ENCODE results near the gene TPRG1L.
A peak's percentile ranks its signal among the peaks of the same experiment; 100 is the strongest.

Gene TPRG1L

DNA sequence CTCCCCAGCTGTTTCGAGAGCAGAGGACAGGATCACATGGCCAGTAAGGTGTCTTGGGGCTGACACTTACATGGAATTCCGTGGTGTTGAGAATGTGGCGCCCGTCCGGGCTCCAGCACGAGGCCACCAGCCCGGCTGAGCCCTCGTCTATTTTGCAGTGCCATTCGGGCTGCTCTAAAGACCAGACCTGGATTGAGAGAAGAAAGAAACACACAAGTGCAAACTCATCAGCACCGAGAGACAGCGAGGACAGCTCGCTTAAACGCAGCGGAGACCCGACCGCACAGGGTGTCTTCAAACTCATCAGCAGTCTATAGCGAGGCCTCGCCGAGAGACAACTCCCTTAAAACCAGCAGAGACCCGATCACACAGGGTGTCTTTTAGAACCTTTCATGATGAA is 21.8 kb downstream of the TPRG1L start:
- Histone ChIP-seq H3K27ac (replicated peaks) (no peak overlapping the region), H3K27me3 (ENCODE audit: insufficient read depth, poor library complexity, severe bottlenecking) (peaks cover 14% of the 10 kb centered on the region), H3K4me3 (replicated peaks; ENCODE audit: insufficient read depth, low read length) (no peak overlapping the region)
- DNase-seq (ENCODE audit: low read depth in 1 of 2, low spot score in 1 of 2): no peak
- TF ChIP-seq, protein P1, sequence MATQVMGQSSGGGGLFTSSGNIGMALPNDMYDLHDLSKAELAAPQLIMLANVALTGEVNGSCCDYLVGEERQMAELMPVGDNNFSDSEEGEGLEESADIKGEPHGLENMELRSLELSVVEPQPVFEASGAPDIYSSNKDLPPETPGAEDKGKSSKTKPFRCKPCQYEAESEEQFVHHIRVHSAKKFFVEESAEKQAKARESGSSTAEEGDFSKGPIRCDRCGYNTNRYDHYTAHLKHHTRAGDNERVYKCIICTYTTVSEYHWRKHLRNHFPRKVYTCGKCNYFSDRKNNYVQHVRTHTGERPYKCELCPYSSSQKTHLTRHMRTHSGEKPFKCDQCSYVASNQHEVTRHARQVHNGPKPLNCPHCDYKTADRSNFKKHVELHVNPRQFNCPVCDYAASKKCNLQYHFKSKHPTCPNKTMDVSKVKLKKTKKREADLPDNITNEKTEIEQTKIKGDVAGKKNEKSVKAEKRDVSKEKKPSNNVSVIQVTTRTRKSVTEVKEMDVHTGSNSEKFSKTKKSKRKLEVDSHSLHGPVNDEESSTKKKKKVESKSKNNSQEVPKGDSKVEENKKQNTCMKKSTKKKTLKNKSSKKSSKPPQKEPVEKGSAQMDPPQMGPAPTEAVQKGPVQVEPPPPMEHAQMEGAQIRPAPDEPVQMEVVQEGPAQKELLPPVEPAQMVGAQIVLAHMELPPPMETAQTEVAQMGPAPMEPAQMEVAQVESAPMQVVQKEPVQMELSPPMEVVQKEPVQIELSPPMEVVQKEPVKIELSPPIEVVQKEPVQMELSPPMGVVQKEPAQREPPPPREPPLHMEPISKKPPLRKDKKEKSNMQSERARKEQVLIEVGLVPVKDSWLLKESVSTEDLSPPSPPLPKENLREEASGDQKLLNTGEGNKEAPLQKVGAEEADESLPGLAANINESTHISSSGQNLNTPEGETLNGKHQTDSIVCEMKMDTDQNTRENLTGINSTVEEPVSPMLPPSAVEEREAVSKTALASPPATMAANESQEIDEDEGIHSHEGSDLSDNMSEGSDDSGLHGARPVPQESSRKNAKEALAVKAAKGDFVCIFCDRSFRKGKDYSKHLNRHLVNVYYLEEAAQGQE (IDR thresholded peaks at IDR 0.05; ENCODE audit: insufficient replicate concordance, low read depth): no peak

DNA sequence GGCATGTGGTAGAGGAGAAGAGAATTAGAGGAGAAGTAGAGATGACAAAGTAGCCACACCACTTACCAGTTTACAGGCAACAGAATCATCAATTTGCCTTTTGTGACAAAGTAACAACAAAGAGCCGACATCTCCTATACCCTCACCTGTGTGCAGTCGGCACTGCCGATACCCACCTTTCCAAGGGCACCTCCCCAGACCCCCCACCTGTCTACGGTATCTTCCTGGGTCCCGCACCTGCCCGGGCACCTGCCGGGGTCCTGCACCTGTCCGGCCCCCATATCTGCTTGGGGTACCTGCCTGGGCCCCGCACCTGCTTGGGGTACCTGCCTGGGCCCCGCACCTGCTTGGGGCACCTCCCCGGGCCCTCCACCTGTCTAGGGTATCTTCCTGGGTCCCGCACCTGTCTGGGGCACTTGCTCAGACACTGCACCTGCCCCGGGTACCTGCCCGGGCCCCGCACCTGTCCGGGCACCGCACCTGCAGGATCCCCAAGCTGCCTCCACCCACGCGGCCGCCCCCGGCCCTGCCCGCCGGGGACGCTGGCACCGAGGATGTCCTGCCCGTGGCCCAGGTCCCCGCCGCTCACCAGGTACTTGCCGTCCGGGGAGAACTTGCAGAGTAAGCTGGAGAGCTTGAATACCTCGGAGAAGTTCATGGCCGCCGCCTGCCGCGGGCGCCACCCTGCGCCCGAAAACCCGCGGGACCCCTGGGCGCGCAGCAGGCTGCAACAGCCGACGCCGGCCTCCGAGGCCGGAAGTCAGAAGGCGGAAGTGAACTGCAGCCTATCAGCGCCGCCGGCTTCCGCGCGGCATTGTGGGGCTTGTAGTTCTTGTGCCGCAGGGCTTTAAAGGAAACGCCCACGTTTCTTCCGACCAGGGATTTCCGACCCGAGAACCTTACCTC is 24.8 kb downstream of the TPRG1L start, which contains the start of gene WRAP73:
Gene WRAP73 (minus strand): TSS at position 762 of the 906 bp plus-strand sequence. CDS start 104 bp downstream, at position 658.
- Histone ChIP-seq H3K4me3 (replicated peaks; ENCODE audit: insufficient read depth, low read length) (peak within 1 kb of the TSS; percentile 95), H3K27ac (replicated peaks) (peak within 1 kb of the TSS; percentile 62), H3K27me3 (ENCODE audit: insufficient read depth, poor library complexity, severe bottlenecking) (peaks cover 39% of the 10 kb centered on the region)
- peak; percentile 85 to 87 for DNase-seq (ENCODE audit: low read depth in 1 of 2, low spot score in 1 of 2)
- TF ChIP-seq GABPA (IDR thresholded peaks at IDR 0.05; ENCODE audit: low read depth) (peak; percentile 88), SPI1 (IDR thresholded peaks at IDR 0.05; ENCODE audit: borderline replicate concordance, low read depth) (peak; percentile 78; the same call in 1 of the 2 replicates), POLR2AphosphoS5 (IDR thresholded peaks at IDR 0.05; ENCODE audit: low read depth) (peak; percentile 54; the same call in 1 of the 2 replicates)
- TF ChIP-seq, protein P2, sequence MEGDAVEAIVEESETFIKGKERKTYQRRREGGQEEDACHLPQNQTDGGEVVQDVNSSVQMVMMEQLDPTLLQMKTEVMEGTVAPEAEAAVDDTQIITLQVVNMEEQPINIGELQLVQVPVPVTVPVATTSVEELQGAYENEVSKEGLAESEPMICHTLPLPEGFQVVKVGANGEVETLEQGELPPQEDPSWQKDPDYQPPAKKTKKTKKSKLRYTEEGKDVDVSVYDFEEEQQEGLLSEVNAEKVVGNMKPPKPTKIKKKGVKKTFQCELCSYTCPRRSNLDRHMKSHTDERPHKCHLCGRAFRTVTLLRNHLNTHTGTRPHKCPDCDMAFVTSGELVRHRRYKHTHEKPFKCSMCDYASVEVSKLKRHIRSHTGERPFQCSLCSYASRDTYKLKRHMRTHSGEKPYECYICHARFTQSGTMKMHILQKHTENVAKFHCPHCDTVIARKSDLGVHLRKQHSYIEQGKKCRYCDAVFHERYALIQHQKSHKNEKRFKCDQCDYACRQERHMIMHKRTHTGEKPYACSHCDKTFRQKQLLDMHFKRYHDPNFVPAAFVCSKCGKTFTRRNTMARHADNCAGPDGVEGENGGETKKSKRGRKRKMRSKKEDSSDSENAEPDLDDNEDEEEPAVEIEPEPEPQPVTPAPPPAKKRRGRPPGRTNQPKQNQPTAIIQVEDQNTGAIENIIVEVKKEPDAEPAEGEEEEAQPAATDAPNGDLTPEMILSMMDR (IDR thresholded peaks at IDR 0.05; ENCODE audit: insufficient read depth, low read length): peak; percentile 6
- TF ChIP-seq, protein P1 (IDR thresholded peaks at IDR 0.05; ENCODE audit: insufficient replicate concordance, low read depth): no peak

DNA sequence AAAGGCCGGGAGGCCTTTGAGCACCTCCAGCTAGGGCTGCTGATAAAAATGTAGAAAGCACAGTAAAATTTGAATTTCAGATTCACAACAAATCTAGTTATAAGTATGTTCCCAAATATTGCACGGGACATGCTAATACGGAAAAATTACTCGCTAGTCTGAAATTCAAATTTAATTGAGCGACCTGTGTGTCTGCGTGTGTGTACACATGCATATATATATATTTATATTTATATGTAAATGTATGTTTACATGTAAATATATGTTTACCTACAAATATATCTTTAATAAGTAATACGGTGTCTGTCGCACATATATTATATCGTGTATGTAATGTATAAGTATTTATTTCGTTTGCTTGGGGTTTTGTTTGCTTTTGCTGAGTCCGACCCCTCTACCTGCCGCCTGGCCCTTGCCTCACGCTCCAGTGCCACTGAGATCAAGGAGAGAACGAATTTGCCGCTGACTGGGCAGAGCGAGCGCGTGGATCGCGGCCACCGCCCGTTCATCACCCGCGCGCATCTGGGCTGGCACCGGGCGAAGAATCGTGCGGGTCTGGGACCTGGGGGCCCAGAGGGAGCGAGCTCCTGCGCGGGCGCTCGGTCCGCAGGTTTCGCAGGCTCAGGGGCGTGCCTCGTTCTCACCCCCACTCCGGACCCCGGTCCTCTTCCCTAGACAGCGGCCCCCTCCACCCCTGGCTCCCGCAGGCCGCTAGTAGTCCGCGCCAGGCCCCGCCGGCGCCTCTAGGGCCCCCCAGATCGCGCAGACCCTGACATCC is 25.6 kb downstream of the TPRG1L start:
- no peak for TF ChIP-seq POLR2AphosphoS5 (IDR thresholded peaks at IDR 0.05; ENCODE audit: low read depth)
- no peak for TF ChIP-seq GABPA (IDR thresholded peaks at IDR 0.05; ENCODE audit: low read depth)
- no peak for TF ChIP-seq SPI1 (IDR thresholded peaks at IDR 0.05; ENCODE audit: borderline replicate concordance, low read depth)
- TF ChIP-seq, protein P1 (IDR thresholded peaks at IDR 0.05; ENCODE audit: insufficient replicate concordance, low read depth): no peak
- TF ChIP-seq, protein P2 (IDR thresholded peaks at IDR 0.05; ENCODE audit: insufficient read depth, low read length): no peak
- peaks cover 46% of the 10 kb centered on the region for H3K27me3 ChIP-seq (ENCODE audit: insufficient read depth, poor library complexity, severe bottlenecking)

More for the DNA sequence above, 25.6 kb downstream of the TPRG1L start:
- no peak overlapping the region for H3K27ac ChIP-seq (replicated peaks)
- no peak for DNase-seq (ENCODE audit: low read depth in 1 of 2, low spot score in 1 of 2)
- no peak overlapping the region for H3K4me3 ChIP-seq (replicated peaks; ENCODE audit: insufficient read depth, low read length)

Measured in HL-60 (cell line).